ENCODE results near the gene PHACTR3. TPM values are rescaled to one million over a fixed set of nuclear protein-coding genes. Genes with fewer than 3 reads are reported as not detected.

PHACTR3 gene
- total RNA-seq, 1 experiment from 2014 or later, result not detected

DNA sequence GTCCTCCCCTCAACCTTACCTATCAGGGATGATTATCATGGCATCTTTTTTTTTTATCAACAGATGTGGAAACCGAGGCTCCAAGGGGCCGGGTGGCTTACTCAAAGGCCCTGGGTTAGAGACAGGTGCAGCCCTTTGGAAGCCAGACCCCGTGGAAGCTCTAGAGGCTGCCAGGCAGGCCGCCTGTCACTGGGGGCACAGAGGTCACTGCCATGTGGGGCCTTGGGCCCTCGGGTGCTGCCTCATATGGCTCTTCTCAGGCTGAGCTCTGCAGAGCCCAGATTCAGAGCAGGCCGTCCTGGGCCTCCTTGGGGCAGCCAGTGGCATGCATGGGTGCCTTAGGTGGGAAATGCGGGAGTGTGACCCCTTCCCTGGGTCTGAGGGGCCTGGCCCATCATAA is 136.3 kb downstream of the PHACTR3 start:
- Histone ChIP-seq H3K4me3 (ENCODE audit: low read length) (no peak overlapping the region), H3K27me3 (ENCODE audit: low read length) (no peaks in the 10 kb centered on the region), H3K36me3 (ENCODE audit: insufficient read depth, low read length) (no peaks in the 10 kb centered on the region), H2AFZ (ENCODE audit: low read length) (no peak overlapping the region), H3K4me2 (ENCODE audit: low read depth, low read length, poor library complexity, severe bottlenecking) (no peak overlapping the region), H3K9ac (ENCODE audit: low read length) (no peak overlapping the region), H3K27ac (ENCODE audit: low read length) (no peak overlapping the region), H3K4me1 (ENCODE audit: low read length) (no peaks in the 10 kb centered on the region; the same call in 1 of the 2 replicates), H3K9me3 (ENCODE audit: low read length) (no peaks in the 10 kb centered on the region), H4K20me1 (ENCODE audit: insufficient read depth, low read depth, low read length) (no peaks in the 10 kb centered on the region), H3K79me2 (ENCODE audit: low read length) (no peaks in the 10 kb centered on the region), H3K9me2 (replicated peaks; ENCODE audit: insufficient read depth, low read length) (no peaks in the 10 kb centered on the region)
- DNase-seq, result no peak

DNA sequence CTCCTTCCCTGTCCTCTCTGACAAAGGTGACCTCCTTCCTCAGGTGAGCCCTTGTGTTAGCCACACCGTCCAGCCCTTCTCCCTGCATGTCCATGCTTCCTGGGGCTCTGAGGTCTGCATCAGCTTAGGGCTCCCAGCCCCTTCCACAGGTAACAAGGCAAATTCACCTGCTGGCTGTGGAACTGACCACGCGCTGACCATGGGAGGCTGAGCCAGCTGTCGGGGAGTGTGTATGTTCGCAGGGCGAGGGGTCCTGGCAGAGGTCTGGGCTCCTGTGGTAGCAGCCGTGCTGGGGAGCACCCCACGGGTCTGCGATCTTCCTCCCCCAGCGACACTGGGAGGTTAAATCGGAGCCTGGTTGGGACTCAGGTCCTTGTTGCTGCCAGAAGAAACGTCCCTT is 136.7 kb downstream of the PHACTR3 start:
- Histone ChIP-seq H3K9me3 (ENCODE audit: low read length) (no peaks in the 10 kb centered on the region), H3K4me3 (ENCODE audit: low read length) (no peak overlapping the region), H2AFZ (ENCODE audit: low read length) (no peak overlapping the region), H3K4me1 (ENCODE audit: low read length) (no peaks in the 10 kb centered on the region; the same call in 1 of the 2 replicates), H3K9me2 (replicated peaks; ENCODE audit: insufficient read depth, low read length) (no peaks in the 10 kb centered on the region), H4K20me1 (ENCODE audit: insufficient read depth, low read depth, low read length) (no peaks in the 10 kb centered on the region), H3K27ac (ENCODE audit: low read length) (no peak overlapping the region), H3K27me3 (ENCODE audit: low read length) (no peaks in the 10 kb centered on the region), H3K9ac (ENCODE audit: low read length) (no peak overlapping the region), H3K36me3 (ENCODE audit: insufficient read depth, low read length) (no peaks in the 10 kb centered on the region), H3K4me2 (ENCODE audit: low read depth, low read length, poor library complexity, severe bottlenecking) (no peak overlapping the region), H3K79me2 (ENCODE audit: low read length) (no peaks in the 10 kb centered on the region)
- no peak for DNase-seq

DNA sequence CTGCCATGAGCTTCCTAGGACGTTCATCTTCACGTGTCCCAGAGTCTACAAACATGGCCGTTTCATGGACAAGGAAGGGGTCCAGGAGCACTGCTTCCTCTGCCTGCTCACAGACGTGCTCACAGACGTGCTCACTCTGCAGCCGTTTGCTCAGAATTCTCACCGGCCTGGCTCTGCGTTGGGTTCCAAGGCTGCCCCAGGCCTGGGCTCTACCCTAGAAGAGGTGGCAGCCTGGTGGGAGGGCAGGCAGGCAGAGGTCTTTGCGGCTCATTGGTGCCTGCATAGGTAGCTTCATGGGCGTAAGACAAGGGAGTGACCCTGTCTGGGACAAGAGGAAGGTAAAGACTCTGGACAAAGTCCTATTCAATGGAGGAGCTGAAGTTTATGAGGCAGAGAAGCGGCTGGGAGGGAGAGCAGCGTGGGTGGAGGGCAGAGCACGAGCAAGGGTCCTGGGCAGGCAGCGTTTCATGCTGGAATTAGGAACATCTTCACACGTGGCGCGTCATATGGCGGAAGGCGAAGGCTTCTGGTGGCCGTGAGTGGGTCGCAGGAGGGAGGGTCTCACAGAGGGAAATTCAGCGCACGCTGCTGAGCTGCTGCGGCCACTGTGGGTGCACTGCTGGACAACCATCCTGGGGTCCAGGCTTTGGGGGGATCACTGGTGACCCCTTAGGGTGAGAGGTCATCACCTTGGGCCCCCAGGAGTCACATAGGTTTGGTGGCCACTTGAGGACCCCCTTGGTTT is 138.2 kb downstream of the PHACTR3 start:
- Histone ChIP-seq H2AFZ (ENCODE audit: low read length) (no peak overlapping the region), H3K79me2 (ENCODE audit: low read length) (no peaks in the 10 kb centered on the region), H3K4me2 (ENCODE audit: low read depth, low read length, poor library complexity, severe bottlenecking) (no peak overlapping the region), H3K27ac (ENCODE audit: low read length) (no peak overlapping the region), H3K27me3 (ENCODE audit: low read length) (no peaks in the 10 kb centered on the region), H3K4me3 (ENCODE audit: low read length) (no peak overlapping the region), H3K9me2 (replicated peaks; ENCODE audit: insufficient read depth, low read length) (no peaks in the 10 kb centered on the region), H3K9ac (ENCODE audit: low read length) (no peak overlapping the region), H4K20me1 (ENCODE audit: insufficient read depth, low read depth, low read length) (no peaks in the 10 kb centered on the region), H3K36me3 (ENCODE audit: insufficient read depth, low read length) (no peaks in the 10 kb centered on the region), H3K4me1 (ENCODE audit: low read length) (no peaks in the 10 kb centered on the region), H3K9me3 (ENCODE audit: low read length) (no peaks in the 10 kb centered on the region)
- DNase-seq, result no peak

DNA sequence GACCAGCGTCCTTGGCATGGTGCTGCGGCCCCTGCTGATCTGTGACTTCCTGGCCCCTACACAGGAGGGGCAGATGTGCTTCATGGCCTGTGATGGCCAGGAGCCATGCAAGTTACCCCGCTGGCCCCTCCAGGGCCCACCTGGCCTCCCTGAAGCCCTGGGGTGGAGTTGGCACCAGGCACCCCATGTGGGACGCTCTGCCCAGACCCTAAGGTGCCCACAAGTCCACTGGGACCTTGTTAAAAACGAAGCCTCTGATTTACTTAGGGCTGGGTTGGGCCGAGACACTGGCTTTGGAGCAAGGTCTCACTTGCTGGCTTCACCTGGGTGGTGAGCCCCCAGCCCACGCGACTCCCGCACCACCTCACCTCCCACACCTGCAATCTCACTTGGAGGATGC is 139.0 kb downstream of the PHACTR3 start:
- H3K9me2 ChIP-seq (replicated peaks; ENCODE audit: insufficient read depth, low read length), result no peaks in the 10 kb centered on the region
- no peak overlapping the region for H3K27ac ChIP-seq (ENCODE audit: low read length)
- H2AFZ ChIP-seq (ENCODE audit: low read length), result no peak overlapping the region
- no peak overlapping the region for H3K4me3 ChIP-seq (ENCODE audit: low read length)
- no peaks in the 10 kb centered on the region for H3K79me2 ChIP-seq (ENCODE audit: low read length)
- no peaks in the 10 kb centered on the region for H3K27me3 ChIP-seq (ENCODE audit: low read length)
- no peak overlapping the region for H3K4me2 ChIP-seq (ENCODE audit: low read depth, low read length, poor library complexity, severe bottlenecking)
- no peaks in the 10 kb centered on the region for H4K20me1 ChIP-seq (ENCODE audit: insufficient read depth, low read depth, low read length)
- no peaks in the 10 kb centered on the region for H3K36me3 ChIP-seq (ENCODE audit: insufficient read depth, low read length)
- H3K9ac ChIP-seq (ENCODE audit: low read length), result no peak overlapping the region
- no peaks in the 10 kb centered on the region for H3K4me1 ChIP-seq (ENCODE audit: low read length)
- H3K9me3 ChIP-seq (ENCODE audit: low read length), result no peaks in the 10 kb centered on the region
- no peak for DNase-seq

DNA sequence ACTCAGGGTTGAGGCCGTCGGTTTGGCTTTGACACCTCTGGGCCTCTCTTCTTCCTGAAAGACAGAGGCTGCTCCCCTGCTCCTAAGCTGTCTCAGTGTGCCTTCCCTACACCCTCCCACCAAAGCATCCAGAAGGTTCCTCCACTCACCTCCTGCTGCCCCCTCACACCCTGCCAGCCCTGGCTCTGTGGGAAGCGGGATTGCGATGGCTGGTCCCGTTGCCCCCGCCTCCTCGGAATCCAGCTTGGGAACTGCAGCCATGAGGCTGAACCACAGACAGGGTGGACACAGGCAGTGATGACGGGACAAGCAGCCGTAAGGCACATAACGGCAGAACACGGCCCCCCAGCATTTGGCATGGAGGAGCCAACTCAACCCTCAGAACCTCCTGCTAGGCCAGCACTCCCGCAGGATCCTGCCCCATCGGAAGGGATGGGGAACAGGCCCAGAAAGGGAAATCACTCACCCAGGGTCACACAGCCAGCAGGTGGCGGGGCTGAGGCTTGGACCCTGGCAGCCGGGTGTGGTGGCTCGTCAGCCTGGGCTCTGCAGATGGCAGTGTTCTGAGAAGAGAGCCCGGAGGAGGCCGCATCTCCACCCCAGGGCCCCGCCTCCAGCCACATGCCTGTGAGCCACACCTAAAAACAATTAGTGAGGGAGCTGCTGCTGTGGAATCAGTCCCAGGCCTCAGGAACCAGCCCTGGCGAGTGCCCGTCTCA is 139.6 kb downstream of the PHACTR3 start:
- Histone ChIP-seq H3K79me2 (ENCODE audit: low read length) (no peaks in the 10 kb centered on the region), H3K36me3 (ENCODE audit: insufficient read depth, low read length) (no peaks in the 10 kb centered on the region), H2AFZ (ENCODE audit: low read length) (no peak overlapping the region), H3K4me1 (ENCODE audit: low read length) (no peaks in the 10 kb centered on the region), H3K9me2 (replicated peaks; ENCODE audit: insufficient read depth, low read length) (no peaks in the 10 kb centered on the region), H3K9me3 (ENCODE audit: low read length) (no peaks in the 10 kb centered on the region), H3K27me3 (ENCODE audit: low read length) (no peaks in the 10 kb centered on the region), H3K27ac (ENCODE audit: low read length) (no peak overlapping the region), H3K9ac (ENCODE audit: low read length) (no peak overlapping the region), H3K4me2 (ENCODE audit: low read depth, low read length, poor library complexity, severe bottlenecking) (no peak overlapping the region), H4K20me1 (ENCODE audit: insufficient read depth, low read depth, low read length) (no peaks in the 10 kb centered on the region), H3K4me3 (ENCODE audit: low read length) (no peak overlapping the region)
- DNase-seq, result peak; percentile 77

DNA sequence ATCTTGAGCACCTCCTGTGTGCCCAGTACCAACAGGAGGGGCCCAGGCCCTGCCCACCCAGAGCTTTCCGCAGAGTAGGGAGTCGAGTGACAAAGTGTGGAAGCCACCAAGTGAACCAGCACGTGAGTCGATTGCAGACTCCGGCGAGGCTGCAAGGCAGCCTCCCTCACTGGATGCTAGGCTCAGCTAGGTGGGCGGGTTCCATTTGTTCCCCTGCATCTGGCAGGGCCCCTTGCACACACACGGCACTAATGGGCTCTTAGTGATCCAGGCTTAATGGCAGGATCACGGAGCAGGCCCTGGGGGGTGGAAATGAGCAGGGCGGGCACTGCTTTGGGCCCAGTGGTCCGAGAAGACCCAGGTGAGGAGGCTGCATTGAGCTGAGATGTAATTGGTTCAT is 140.4 kb downstream of the PHACTR3 start:
- no peak for DNase-seq
- Histone ChIP-seq H3K4me3 (ENCODE audit: low read length) (no peak overlapping the region), H4K20me1 (ENCODE audit: insufficient read depth, low read depth, low read length) (no peaks in the 10 kb centered on the region), H3K27me3 (ENCODE audit: low read length) (no peaks in the 10 kb centered on the region), H3K9me3 (ENCODE audit: low read length) (no peaks in the 10 kb centered on the region), H3K4me2 (ENCODE audit: low read depth, low read length, poor library complexity, severe bottlenecking) (no peak overlapping the region), H3K36me3 (ENCODE audit: insufficient read depth, low read length) (no peaks in the 10 kb centered on the region), H3K27ac (ENCODE audit: low read length) (no peak overlapping the region), H2AFZ (ENCODE audit: low read length) (no peak overlapping the region), H3K9me2 (replicated peaks; ENCODE audit: insufficient read depth, low read length) (no peaks in the 10 kb centered on the region), H3K4me1 (ENCODE audit: low read length) (no peaks in the 10 kb centered on the region), H3K79me2 (ENCODE audit: low read length) (no peaks in the 10 kb centered on the region), H3K9ac (ENCODE audit: low read length) (no peak overlapping the region)

DNA sequence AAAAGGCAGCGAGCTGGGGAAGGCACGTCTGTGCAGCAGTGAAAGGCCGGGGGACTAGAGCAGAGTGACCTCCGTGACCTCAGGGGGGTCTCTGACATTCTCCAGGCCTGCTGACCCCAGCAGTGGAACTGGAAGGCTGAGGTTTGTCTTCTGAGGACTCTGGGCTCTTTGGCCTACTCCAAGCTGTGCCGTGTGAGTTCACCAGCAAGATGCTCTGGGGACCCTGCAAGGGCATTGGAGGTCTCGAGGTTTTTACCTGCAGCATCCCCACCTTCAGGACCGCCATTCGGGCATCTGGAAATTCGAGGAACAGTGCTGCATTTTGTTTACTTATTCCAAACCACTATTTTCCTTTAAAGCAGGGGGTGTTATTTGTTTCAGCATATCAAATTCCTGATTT is 140.9 kb downstream of the PHACTR3 start:
- H3K9me3 ChIP-seq (ENCODE audit: low read length), result no peaks in the 10 kb centered on the region
- H4K20me1 ChIP-seq (ENCODE audit: insufficient read depth, low read depth, low read length), result no peaks in the 10 kb centered on the region
- H3K27ac ChIP-seq (ENCODE audit: low read length), result no peak overlapping the region
- no peak for DNase-seq
- no peaks in the 10 kb centered on the region for H3K9me2 ChIP-seq (replicated peaks; ENCODE audit: insufficient read depth, low read length)
- no peak overlapping the region for H2AFZ ChIP-seq (ENCODE audit: low read length)
- H3K27me3 ChIP-seq (ENCODE audit: low read length), result no peaks in the 10 kb centered on the region
- no peak overlapping the region for H3K4me2 ChIP-seq (ENCODE audit: low read depth, low read length, poor library complexity, severe bottlenecking)
- no peak overlapping the region for H3K9ac ChIP-seq (ENCODE audit: low read length)
- H3K36me3 ChIP-seq (ENCODE audit: insufficient read depth, low read length), result no peaks in the 10 kb centered on the region
- H3K4me1 ChIP-seq (ENCODE audit: low read length), result no peaks in the 10 kb centered on the region
- no peaks in the 10 kb centered on the region for H3K79me2 ChIP-seq (ENCODE audit: low read length)
- H3K4me3 ChIP-seq (ENCODE audit: low read length), result no peak overlapping the region

DNA sequence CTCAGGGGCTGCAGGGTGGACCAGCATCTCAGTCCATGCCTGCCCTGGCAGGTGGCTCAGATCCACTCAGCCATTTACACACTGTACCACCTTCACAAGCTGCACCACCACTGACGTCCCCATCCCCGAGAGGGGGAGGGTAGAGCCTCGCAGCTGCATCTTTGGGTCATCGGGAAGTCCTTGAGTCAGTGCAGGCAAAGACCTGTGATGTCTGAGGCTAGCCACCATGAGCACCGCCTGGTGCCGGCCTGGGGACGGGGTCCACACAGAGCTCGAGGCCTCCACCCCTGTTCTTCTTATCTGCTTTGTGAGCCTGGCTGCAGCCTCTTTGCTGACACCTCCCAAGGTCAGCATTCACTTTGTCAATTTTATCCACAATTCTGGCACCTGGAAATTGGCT is 141.4 kb downstream of the PHACTR3 start:
- no peak for DNase-seq
- Histone ChIP-seq H3K9ac (ENCODE audit: low read length) (no peak overlapping the region), H3K4me2 (ENCODE audit: low read depth, low read length, poor library complexity, severe bottlenecking) (no peak overlapping the region), H3K4me3 (ENCODE audit: low read length) (no peak overlapping the region), H3K4me1 (ENCODE audit: low read length) (no peaks in the 10 kb centered on the region), H3K36me3 (ENCODE audit: insufficient read depth, low read length) (no peaks in the 10 kb centered on the region), H3K27me3 (ENCODE audit: low read length) (no peaks in the 10 kb centered on the region), H2AFZ (ENCODE audit: low read length) (no peak overlapping the region), H3K9me3 (ENCODE audit: low read length) (no peaks in the 10 kb centered on the region), H3K79me2 (ENCODE audit: low read length) (no peaks in the 10 kb centered on the region), H3K9me2 (replicated peaks; ENCODE audit: insufficient read depth, low read length) (no peaks in the 10 kb centered on the region), H4K20me1 (ENCODE audit: insufficient read depth, low read depth, low read length) (no peaks in the 10 kb centered on the region; the same call in 1 of the 2 replicates), H3K27ac (ENCODE audit: low read length) (no peak overlapping the region)
